ENCODE data around the gene ZFAND2A.
"Not testable (repeated sequence)": the region's sequence is repeated elsewhere in the genome, so short reads cannot be mapped to it uniquely, and the experiment has no call there.

ZFAND2A gene

GRCh38 chr7:1154172-1154739 is 5.7 kb downstream of the ZFAND2A start:
- DNase-seq, result no peak

- no peak for DNase-seq
Observed at GRCh38 chr7:1152492-1152891, 7.5 kb downstream of the ZFAND2A start.

DNA sequence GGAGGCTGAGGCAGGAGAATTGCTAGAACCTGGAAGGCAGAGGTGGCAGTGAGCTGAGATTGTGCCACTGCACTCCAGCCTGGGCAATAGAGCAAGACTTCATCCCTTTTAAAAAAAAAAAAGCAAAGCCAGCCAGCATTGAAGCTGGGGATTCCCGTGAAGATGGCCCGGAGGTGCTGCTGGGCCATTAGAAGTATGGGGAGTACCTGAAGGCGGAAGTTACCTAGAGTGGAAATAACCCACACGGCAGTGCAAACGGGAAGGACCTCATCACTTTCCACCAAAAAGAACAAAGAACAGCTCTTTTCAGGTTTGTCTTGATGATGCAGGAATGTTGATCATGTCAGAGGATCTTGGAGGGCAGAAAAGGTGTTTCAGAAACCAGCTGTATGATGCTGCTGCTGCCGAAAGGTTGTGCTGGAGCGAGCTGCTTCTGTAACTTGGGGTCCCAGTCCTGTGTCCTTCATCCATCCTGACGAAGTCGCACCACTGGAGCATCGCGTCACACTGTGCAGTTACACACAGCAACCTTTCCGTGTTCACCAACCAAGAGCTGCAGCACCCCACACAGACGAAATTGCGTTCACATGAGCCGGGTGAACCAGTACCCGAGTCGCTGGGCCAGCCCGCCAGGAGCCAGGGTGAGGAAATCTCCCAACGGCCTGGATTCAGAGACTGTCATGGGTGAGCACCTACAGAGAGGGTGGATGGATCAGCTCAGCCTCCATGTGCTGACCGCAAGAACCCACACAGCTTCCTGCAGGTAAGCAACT is 8.2 kb downstream of the ZFAND2A start:
- no peak for DNase-seq

- no peak for DNase-seq
Observed at GRCh38 chr7:1151156-1151555, 8.8 kb downstream of the ZFAND2A start.

GRCh38 chr7:1150400-1151002 is 9.5 kb downstream of the ZFAND2A start:
- no peak for DNase-seq

- DNase-seq, result no peak
Observed at GRCh38 chr7:1149351-1149794, 10.6 kb downstream of the ZFAND2A start.

- DNase-seq, result not testable (repeated sequence)
Observed at GRCh38 chr7:1147873-1148272, 12.1 kb downstream of the ZFAND2A start.

- peak in 17 of 56 donors; percentile 13 to 53 (median 24) for DNase-seq
Observed at GRCh38 chr7:1144269-1144771, 15.7 kb downstream of the ZFAND2A start.

GRCh38 chr7:1143031-1143430 is 17.0 kb downstream of the ZFAND2A start:
- DNase-seq, result not testable (repeated sequence)

DNA sequence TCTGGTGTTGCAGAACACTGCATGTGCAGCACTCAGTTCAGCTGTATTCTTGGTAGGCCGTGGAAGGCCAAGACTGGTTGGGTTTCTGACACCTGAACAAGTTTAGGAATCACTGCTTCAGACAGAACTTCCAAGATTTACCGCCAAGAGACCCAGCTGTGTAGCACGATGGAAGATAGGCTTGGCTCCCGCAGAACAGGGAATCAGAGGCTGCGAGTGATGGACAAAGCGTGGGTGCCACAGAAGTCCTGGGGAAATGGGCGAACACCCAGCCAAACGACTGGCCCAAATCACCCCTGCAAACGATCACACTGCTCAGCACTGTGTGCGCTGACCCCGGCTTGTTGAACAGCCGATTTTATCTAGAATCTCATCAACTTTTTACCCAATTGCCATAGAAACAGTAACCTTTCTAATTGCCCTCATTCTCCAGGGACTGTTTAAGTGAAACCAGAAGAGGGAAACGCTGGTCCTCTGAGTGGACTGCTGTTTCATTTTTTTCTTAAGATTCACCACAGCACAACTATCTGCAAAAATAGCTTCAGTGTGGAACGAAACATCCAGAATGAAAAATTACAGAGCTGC is 17.9 kb downstream of the ZFAND2A start:
- DNase-seq, result no peak

DNA sequence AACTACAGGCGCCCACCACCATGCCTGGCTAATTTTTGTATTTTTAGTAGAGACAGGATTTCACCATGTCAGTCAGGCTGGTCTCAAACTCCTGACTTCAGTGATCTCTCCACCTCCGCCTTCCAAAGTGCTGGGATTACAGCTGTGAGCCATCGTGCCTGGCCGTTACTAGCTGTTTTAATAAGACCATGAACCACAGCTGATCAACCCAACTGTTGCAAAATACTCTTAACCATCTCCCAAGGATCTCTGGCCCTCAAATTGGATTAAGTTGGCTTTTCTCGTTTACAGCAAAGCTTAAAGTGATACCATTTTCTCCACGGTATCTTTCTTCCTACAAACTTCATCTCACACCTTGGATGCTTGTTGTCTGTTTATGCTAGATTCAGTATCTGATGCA is 18.3 kb downstream of the ZFAND2A start:
- no peak for DNase-seq

- DNase-seq, result no peak
Observed at GRCh38 chr7:1140476-1141104, 19.4 kb downstream of the ZFAND2A start.

GRCh38 chr7:1137517-1138167 is 22.4 kb downstream of the ZFAND2A start:
- DNase-seq, result no peak

- no peak for DNase-seq
Observed at GRCh38 chr7:1136841-1137516, 23.0 kb downstream of the ZFAND2A start.

DNA sequence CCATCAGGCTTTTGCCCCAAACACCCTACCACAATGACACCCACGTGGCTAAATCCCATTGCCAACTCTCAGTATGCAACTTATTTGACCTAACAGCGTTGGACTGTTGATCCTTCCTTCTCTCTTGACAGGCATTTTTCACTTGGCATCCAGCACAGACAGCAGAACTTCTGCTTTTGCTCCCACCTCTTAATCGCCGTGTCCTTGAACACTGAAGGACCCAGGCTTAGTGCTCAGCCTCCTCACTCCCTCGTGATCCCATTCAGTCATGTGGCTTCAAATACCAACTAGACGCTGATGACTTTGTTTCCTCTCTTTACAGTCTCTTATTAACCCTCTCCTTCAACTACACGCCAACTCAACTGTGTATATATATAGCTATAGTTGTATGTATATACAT is 25.0 kb downstream of the ZFAND2A start:
- DNase-seq, result no peak

DNA sequence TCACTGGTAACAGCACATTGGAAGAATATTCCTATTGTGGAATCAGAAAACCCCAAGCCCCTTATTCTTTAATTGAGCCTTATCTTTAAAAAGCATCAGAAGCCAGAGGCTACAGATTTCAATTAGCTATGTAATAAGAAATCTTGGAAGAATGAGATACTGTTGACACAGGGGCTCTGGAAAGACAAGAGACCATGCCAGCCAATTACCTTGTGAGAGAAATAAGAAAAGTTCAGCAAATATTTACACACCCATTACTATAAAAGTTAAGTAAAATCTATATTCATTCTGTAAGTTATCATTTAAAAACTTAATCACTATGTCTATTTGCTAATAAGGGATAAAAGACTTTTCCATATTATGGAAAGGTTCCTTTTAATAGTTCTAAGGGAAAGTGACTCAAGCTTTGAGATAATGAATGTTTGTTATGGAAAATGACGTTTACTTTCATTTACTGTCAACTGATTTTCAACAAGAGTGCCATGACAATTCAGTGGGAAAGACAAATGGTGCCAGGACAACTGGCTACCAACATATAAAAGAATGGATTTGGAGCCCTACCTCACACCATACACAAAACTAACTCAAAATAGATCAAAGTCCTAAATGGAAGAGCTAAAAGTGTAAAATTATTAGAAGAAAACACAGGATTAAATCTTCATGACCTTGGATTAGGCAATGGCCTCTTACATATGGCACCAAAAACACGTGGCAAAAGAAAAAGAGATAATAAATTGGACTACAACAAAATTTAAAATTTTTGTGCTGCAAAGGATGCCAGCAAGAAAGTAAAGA is 28.3 kb downstream of the ZFAND2A start:
- no peak for DNase-seq

DNA sequence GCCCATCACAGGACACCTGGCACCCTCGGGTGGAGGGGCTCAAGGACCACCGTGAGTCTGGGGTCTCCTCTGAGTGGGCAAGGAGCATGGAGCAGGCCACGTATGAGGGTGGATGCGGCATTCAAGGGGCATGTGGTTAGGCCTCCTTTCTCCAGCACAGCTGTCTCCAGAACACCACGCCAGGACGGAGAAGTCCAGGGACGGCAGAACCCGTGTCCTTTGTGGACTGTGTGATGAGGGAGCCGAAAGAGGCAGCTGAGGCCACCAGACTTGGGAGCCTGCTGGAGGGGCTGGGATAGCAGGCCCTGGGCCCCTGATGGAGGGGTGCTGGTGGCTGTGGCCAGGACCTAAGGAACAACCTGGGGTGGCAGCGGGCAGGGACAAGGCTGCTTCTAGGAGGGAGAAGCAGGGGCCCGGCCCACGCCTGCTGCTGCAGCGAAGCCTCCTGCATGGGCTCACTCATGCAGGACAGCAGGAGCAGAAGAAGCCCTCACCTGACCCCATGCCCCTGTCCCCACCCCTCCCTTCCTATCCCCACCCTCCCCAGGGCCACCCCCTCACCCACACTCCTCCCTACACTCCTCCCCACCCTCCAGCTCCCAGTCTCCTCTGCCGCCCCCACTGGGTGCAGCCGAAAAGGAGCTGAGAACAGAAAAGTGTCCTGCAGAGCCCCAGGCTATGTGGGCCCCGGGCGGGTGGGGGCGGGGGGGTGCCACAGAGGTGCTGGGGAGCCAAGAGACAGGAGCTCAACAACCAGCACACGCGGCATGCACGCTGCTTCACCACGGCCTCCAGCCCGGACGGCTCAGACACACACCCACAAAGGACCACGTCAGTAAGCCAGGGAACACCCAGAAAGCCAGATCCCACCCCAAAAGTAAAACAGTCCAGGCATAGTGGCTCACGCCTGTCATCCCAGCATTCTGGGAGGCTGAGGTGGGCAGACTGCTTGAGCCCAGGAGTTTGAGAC is 29.7 kb downstream of the ZFAND2A start:
- DNase-seq, result no peak

GRCh38 chr7:1129431-1129830 is 30.6 kb downstream of the ZFAND2A start:
- DNase-seq, result no peak

Data from amygdala (tissue), 56 donors.